Measurements from ENCODE around the gene FGFBP3.

DNA sequence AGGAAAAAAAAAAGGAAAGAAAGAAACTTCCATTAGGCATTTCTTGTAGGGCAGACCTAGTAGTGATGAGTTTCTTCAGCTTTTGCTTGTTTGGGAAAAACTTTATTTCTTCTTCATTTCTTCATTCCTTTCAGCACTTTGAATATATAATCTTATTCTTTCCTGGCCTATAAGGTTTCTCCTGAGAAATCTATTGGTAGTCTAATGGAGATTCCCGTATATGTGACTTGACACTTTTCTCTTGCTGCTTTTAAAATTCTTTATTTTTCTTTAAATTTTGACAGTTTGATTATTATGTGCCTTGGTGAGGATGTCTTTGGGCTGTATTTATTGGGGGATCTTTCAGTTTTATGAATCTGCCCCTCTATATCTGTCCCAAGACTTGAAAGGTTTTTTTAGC, 10.4 kb upstream of the FGFBP3 start:
- TF ChIP-seq, protein P1, sequence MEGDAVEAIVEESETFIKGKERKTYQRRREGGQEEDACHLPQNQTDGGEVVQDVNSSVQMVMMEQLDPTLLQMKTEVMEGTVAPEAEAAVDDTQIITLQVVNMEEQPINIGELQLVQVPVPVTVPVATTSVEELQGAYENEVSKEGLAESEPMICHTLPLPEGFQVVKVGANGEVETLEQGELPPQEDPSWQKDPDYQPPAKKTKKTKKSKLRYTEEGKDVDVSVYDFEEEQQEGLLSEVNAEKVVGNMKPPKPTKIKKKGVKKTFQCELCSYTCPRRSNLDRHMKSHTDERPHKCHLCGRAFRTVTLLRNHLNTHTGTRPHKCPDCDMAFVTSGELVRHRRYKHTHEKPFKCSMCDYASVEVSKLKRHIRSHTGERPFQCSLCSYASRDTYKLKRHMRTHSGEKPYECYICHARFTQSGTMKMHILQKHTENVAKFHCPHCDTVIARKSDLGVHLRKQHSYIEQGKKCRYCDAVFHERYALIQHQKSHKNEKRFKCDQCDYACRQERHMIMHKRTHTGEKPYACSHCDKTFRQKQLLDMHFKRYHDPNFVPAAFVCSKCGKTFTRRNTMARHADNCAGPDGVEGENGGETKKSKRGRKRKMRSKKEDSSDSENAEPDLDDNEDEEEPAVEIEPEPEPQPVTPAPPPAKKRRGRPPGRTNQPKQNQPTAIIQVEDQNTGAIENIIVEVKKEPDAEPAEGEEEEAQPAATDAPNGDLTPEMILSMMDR (optimal IDR thresholded peaks at IDR 0.05 in 1 of 3, IDR thresholded peaks at IDR 0.05 in 1 of 3, conservative IDR thresholded peaks at IDR 0.05 in 1 of 3; ENCODE audit: extremely low read depth in 1 of 3, insufficient read depth in 2 of 3, low read length in 3 of 3): no peak
- TF ChIP-seq EZH2 (IDR thresholded peaks at IDR 0.05; ENCODE audit: low read length): no peak
